ENCODE data around the gene TRMT61A.

TRMT61A gene

GRCh38 chr14:103528587-103529382 lies at the start of gene TRMT61A:
TRMT61A (plus strand) TSS chr14:103529196; CDS start chr14:103529979, 783 bp downstream.
- no peak for TF ChIP-seq CTCF (IDR thresholded peaks at IDR 0.05; ENCODE audit: low read depth, low read length, missing control alignments)
- peak within 1 kb of the TSS; percentile 82 for H3K4me3 ChIP-seq (ENCODE audit: low read depth, low read length)
- DNase-seq (ENCODE audit: low read depth): no peak

- peak; percentile 40 for DNase-seq (ENCODE audit: low read depth)
- no peak overlapping the region for H3K4me3 ChIP-seq (ENCODE audit: low read depth, low read length)
- no peak for TF ChIP-seq CTCF (IDR thresholded peaks at IDR 0.05; ENCODE audit: low read depth, low read length, missing control alignments)
These were observed 48.4 kb upstream of the TRMT61A start for GRCh38 chr14:103480595-103480994.

- TF ChIP-seq CTCF (IDR thresholded peaks at IDR 0.05; ENCODE audit: low read depth, low read length, missing control alignments): no peak
- DNase-seq (ENCODE audit: low read depth): no peak
- H3K4me3 ChIP-seq (ENCODE audit: low read depth, low read length): no peak overlapping the region
These were observed 45.4 kb upstream of the TRMT61A start for GRCh38 chr14:103483600-103483999.

DNA sequence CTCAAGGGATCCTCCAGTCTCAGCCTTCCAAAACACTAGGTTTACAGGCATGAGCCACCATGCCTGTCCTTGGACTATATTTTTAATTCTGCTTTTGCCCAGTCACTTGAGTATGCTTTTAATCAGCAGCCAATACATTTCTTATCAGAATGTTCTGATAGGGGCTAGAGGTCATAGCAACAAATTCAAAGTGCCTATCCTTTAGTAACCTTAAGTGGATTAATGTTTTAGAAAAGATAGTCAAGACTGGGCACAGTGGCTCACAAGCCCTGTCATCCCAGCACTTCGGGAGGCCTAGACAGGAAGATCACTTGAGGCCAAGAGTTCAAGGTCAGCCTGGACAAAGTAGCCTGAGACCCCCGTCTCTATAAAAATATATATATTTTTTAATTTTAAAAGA lies 43.5 kb upstream of the TRMT61A start:
- TF ChIP-seq CTCF (IDR thresholded peaks at IDR 0.05; ENCODE audit: low read depth, low read length, missing control alignments): no peak
- no peak for DNase-seq (ENCODE audit: low read depth)
- H3K4me3 ChIP-seq (ENCODE audit: low read depth, low read length): no peak overlapping the region

DNA sequence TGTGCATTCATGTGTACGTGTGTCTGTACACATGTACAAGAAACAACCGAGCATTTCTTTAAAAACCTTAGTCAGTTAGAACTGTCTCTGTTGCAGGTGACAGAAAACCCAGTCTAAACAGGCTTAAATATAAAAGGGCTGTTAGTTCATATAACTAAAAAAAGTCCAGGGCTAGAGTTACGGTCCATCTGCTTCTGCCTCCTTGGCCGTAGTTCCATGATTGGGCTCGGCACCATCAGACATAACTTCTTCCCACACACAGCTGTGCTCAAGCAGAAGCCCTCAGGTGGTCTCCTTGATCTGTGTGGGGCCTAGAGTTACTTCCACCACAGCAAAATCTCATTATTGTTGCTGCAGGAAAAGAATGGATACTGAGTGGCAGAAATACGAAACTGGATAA lies 40.9 kb upstream of the TRMT61A start:
- DNase-seq (ENCODE audit: low read depth): no peak
- no peak overlapping the region for H3K4me3 ChIP-seq (ENCODE audit: low read depth, low read length)
- no peak for TF ChIP-seq CTCF (IDR thresholded peaks at IDR 0.05; ENCODE audit: low read depth, low read length, missing control alignments)

GRCh38 chr14:103488960-103489359 lies 40.0 kb upstream of the TRMT61A start:
- TF ChIP-seq CTCF (IDR thresholded peaks at IDR 0.05; ENCODE audit: low read depth, low read length, missing control alignments): no peak
- H3K4me3 ChIP-seq (ENCODE audit: low read depth, low read length): no peak overlapping the region
- no peak for DNase-seq (ENCODE audit: low read depth)

GRCh38 chr14:103489621-103490020 lies 39.4 kb upstream of the TRMT61A start:
- no peak for TF ChIP-seq CTCF (IDR thresholded peaks at IDR 0.05; ENCODE audit: low read depth, low read length, missing control alignments)
- no peak overlapping the region for H3K4me3 ChIP-seq (ENCODE audit: low read depth, low read length)
- no peak for DNase-seq (ENCODE audit: low read depth)

Measured in GM12864 (cell line).